ENCODE results near the gene PAFAH1B1. TPM values are rescaled to one million over a fixed set of nuclear protein-coding genes. Genes with fewer than 3 reads are reported as not detected.

The PAFAH1B1 gene
- total RNA-seq, 1 donor from 2014 or later: 115 TPM

GRCh38 chr17:2610195-2611175 lies 17.0 kb downstream of the PAFAH1B1 start:
- Histone ChIP-seq H3K4me3 (no peak overlapping the region), H3K36me3 (no peaks in the 10 kb centered on the region), H3K27me3 (ENCODE audit: low read depth) (no peaks in the 10 kb centered on the region), H3K9me3 (replicated peaks) (no peaks in the 10 kb centered on the region), H3K27ac (replicated peaks) (no peak overlapping the region), H3K4me1 (peaks cover 93% of the 10 kb centered on the region)
- DNase-seq: no peak
- TF ChIP-seq, protein P1, sequence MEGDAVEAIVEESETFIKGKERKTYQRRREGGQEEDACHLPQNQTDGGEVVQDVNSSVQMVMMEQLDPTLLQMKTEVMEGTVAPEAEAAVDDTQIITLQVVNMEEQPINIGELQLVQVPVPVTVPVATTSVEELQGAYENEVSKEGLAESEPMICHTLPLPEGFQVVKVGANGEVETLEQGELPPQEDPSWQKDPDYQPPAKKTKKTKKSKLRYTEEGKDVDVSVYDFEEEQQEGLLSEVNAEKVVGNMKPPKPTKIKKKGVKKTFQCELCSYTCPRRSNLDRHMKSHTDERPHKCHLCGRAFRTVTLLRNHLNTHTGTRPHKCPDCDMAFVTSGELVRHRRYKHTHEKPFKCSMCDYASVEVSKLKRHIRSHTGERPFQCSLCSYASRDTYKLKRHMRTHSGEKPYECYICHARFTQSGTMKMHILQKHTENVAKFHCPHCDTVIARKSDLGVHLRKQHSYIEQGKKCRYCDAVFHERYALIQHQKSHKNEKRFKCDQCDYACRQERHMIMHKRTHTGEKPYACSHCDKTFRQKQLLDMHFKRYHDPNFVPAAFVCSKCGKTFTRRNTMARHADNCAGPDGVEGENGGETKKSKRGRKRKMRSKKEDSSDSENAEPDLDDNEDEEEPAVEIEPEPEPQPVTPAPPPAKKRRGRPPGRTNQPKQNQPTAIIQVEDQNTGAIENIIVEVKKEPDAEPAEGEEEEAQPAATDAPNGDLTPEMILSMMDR (IDR thresholded peaks at IDR 0.05; ENCODE audit: borderline replicate concordance): no peak
- intact Hi-C loops (cut with micrococcal nuclease): no loop called here

GRCh38 chr17:2611627-2612026 lies 18.2 kb downstream of the PAFAH1B1 start:
- intact Hi-C loops (cut with micrococcal nuclease): no loop called here
- Histone ChIP-seq H3K27ac (replicated peaks) (no peak overlapping the region), H3K27me3 (ENCODE audit: low read depth) (no peaks in the 10 kb centered on the region), H3K4me1 (peaks cover 91% of the 10 kb centered on the region), H3K4me3 (no peak overlapping the region), H3K9me3 (replicated peaks) (no peaks in the 10 kb centered on the region), H3K36me3 (no peaks in the 10 kb centered on the region)
- DNase-seq: no peak
- TF ChIP-seq, protein P1 (IDR thresholded peaks at IDR 0.05; ENCODE audit: borderline replicate concordance): no peak

- H3K27me3 ChIP-seq (ENCODE audit: low read depth): no peaks in the 10 kb centered on the region
- no peaks in the 10 kb centered on the region for H3K36me3 ChIP-seq
- no peak for DNase-seq
- intact Hi-C loops (cut with micrococcal nuclease): no loop called here
- H3K4me3 ChIP-seq: no peak overlapping the region
- no peaks in the 10 kb centered on the region for H3K9me3 ChIP-seq (replicated peaks)
- H3K4me1 ChIP-seq: peaks cover 83% of the 10 kb centered on the region
- H3K27ac ChIP-seq (replicated peaks): no peak overlapping the region
- TF ChIP-seq, protein P1 (IDR thresholded peaks at IDR 0.05; ENCODE audit: borderline replicate concordance): no peak
Measured at GRCh38 chr17:2612630-2613029, 19.2 kb downstream of the PAFAH1B1 start.

DNA sequence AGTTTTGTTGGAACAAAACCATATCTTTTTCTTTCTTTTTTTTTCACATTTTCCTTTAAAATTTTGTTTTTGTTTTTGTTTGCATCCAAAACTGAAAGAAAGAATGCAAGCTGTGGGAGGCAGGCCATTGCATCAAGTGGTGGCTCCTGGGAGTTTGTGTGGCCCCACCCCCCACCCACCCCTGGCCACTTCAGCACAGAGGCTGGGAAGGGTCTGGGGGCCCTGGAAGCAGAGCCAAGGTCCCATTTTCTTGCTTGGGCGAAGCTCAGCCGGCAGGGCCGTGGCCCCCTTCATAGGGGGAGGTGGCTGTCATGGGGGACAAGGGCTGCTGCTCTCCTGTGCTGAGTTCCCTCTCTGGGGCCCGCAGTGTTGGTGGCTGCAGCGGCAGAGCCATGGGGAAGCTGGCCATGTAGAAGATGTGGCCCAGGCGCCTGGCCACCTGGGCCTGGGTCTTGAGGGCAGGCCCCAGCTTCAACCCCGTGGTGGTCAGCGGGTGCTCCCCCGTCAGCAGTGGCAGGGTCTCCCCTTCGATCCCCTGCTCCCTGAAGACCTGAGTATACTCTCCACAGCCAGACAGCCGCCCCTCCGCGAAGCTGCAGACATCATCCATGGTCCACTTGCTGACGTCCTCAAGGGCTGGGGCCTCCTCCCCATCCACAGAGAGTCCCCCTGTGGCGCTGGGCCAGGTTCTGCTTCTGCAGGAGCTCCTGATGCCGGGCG lies 19.8 kb downstream of the PAFAH1B1 start:
- intact Hi-C loops (cut with micrococcal nuclease): no loop called here
- Histone ChIP-seq H3K4me3 (no peak overlapping the region), H3K27me3 (ENCODE audit: low read depth) (no peaks in the 10 kb centered on the region), H3K9me3 (replicated peaks) (no peaks in the 10 kb centered on the region), H3K27ac (replicated peaks) (no peak overlapping the region), H3K36me3 (no peaks in the 10 kb centered on the region), H3K4me1 (peaks cover 79% of the 10 kb centered on the region)
- no peak for DNase-seq
- TF ChIP-seq, protein P1 (IDR thresholded peaks at IDR 0.05; ENCODE audit: borderline replicate concordance): no peak

- no peaks in the 10 kb centered on the region for H3K9me3 ChIP-seq (replicated peaks)
- TF ChIP-seq, protein P1 (IDR thresholded peaks at IDR 0.05; ENCODE audit: borderline replicate concordance): no peak
- no peaks in the 10 kb centered on the region for H3K36me3 ChIP-seq
- no peak overlapping the region for H3K4me3 ChIP-seq
- no peak for DNase-seq
- H3K27me3 ChIP-seq (ENCODE audit: low read depth): no peaks in the 10 kb centered on the region
- peaks cover 77% of the 10 kb centered on the region for H3K4me1 ChIP-seq
- intact Hi-C loops (cut with micrococcal nuclease): no loop called here
- no peak overlapping the region for H3K27ac ChIP-seq (replicated peaks)
Measured at GRCh38 chr17:2615882-2616281, 22.4 kb downstream of the PAFAH1B1 start.

Data from left ventricle myocardium inferior (tissue), 1 donor.